Loucy (cell line): Measurements from ENCODE around the gene RPTOR.

Experiments
- CTCF ChIP-seq: fragments of 200-600 bp; sonication (generic); conservative IDR thresholded peaks from 2 replicates; pipeline ENCODE4 v1.5.1; 2014; ENCODE audit warnings: mild to moderate bottlenecking, antibody characterized with exemption, low read length
- EZH2phosphoT487 ChIP-seq: fragments of 200-600 bp; IDR thresholded peaks from 2 replicates; pipeline ENCODE4 v1.6.1; 2018; ENCODE audit warnings: antibody characterized with exemption, mild to moderate bottlenecking, moderate library complexity, borderline replicate concordance

GRCh38 chr17:81015136-81015535 is 470.5 kb downstream of the RPTOR start:
- TF ChIP-seq CTCF = no peak
- no peak for TF ChIP-seq EZH2phosphoT487
